Fibroblast of lung (primary cell): Measurements from ENCODE around the gene HECW1. TPM values are rescaled to one million over a fixed set of nuclear protein-coding genes. Genes with fewer than 3 reads are reported as not detected.
"Not testable (repeated sequence)": the region's sequence is repeated elsewhere in the genome, so short reads cannot be mapped to it uniquely, and the experiment has no call there.

ENCODE experiments used
- DNase-seq, 2 donors: peaks; one replicate each; pipeline versions ENCODE4 v3.0.0 to v3.0.0-alpha.2; 2010; ENCODE audit warnings: low read depth in 2 of 2
- H2AFZ ChIP-seq: 2 replicates; pipeline ENCODE4 v1.5.1; 2012; ENCODE audit warnings: low read length, control low read depth, inconsistent platforms
- H3K27ac ChIP-seq: 2 replicates; pipeline ENCODE4 v1.5.1; 2011; ENCODE audit warnings: low read length, control low read depth; ENCODE audit not compliant: insufficient read depth
- H3K27me3 ChIP-seq: 2 replicates; pipeline ENCODE4 v1.5.1; 2011; ENCODE audit warnings: mild to moderate bottlenecking, low read length; ENCODE audit not compliant: control insufficient read depth, insufficient read depth
- H3K36me3 ChIP-seq: 2 replicates; pipeline ENCODE4 v1.5.1; 2011; ENCODE audit warnings: low read length; ENCODE audit not compliant: control insufficient read depth, insufficient read depth
- H3K4me1 ChIP-seq: 2 replicates; pipeline ENCODE4 v1.5.1; 2011; ENCODE audit warnings: low read length; ENCODE audit not compliant: control insufficient read depth, insufficient read depth; ENCODE audit errors: extremely low read depth
- H3K4me2 ChIP-seq: 2 replicates; pipeline ENCODE4 v1.5.1; 2011; ENCODE audit warnings: low read length, control low read depth; ENCODE audit not compliant: insufficient read depth; ENCODE audit errors: extremely low read depth
- H3K4me3 ChIP-seq, 4 experiments: fragments of 200-600 bp in 1 of 4; sonication (generic) in 1 of 4; replicated peaks in 1 of 4; 2 replicates each; pipeline ENCODE4 v1.5.1; 2011 to 2016; ENCODE audit warnings: low read length in 4 of 4, low read depth in 3 of 4, mild to moderate bottlenecking in 3 of 4, control low read depth in 2 of 4, inconsistent platforms in 1 of 4, mixed read lengths in 1 of 4; ENCODE audit not compliant: insufficient read depth in 1 of 4; ENCODE audit errors: control extremely low read depth in 1 of 4
- H3K79me2 ChIP-seq: 2 replicates; pipeline ENCODE4 v1.5.1; 2012; ENCODE audit warnings: mild to moderate bottlenecking, low read length, inconsistent platforms; ENCODE audit not compliant: control insufficient read depth, insufficient read depth
- H3K9ac ChIP-seq: 2 replicates; pipeline ENCODE4 v1.5.1; 2011; ENCODE audit warnings: mild to moderate bottlenecking, low read length, control low read depth; ENCODE audit not compliant: insufficient read depth
- H3K9me3 ChIP-seq: 2 replicates; pipeline ENCODE4 v1.5.1; 2012; ENCODE audit warnings: low read depth, low read length; ENCODE audit not compliant: control insufficient read depth, insufficient read depth
- H4K20me1 ChIP-seq: 2 replicates; pipeline ENCODE4 v1.5.1; 2011; ENCODE audit warnings: low read length; ENCODE audit not compliant: control insufficient read depth, insufficient read depth; ENCODE audit errors: extremely low read depth
- CTCF ChIP-seq, 2 donors: IDR thresholded peaks in 1 of 2; conservative IDR thresholded peaks in 1 of 2; 1 replicate in 1 of 2; 2 replicates in 1 of 2; pipeline ENCODE4 v1.5.1; 2011 to 2012; ENCODE audit warnings: low read length in 2 of 2, control low read depth in 1 of 2, inconsistent platforms in 1 of 2, low read depth in 1 of 2, mild to moderate bottlenecking in 1 of 2
- EZH2 ChIP-seq: IDR thresholded peaks from 2 replicates; pipeline ENCODE4 v1.5.1; 2012; ENCODE audit warnings: low read length, control low read depth, mild to moderate bottlenecking; ENCODE audit errors: missing control alignments
- polyA plus RNA-seq, 2 donors: library from polyadenylated mRNA; depleted of rRNA in 1 of 2; stranded (reverse) in 1 of 2; unstranded in 1 of 2; fragments of >200 nt; gene quantifications; 2 replicates each; pipeline ENCODE4 v1.2.1, GENCODE V29; 2011 to 2012; ENCODE audit warnings: missing spikeins in 1 of 2
- total RNA-seq: library from RNA; depleted of rRNA; stranded (reverse); fragments of >200 nt; gene quantifications from 2 replicates; pipeline ENCODE4 v1.2.1, GENCODE V29; 2014

HECW1 gene
- total and polyA plus RNA-seq, 2 donors (not counting 1 experiment from before 2014, with no cell fraction given) = 1.1 to 6.1 TPM

- Histone ChIP-seq H2AFZ (no peak overlapping the region), H3K9ac (no peak overlapping the region), H4K20me1 (no peaks in the 10 kb centered on the region), H3K4me1 (no peaks in the 10 kb centered on the region), H3K9me3 (no peaks in the 10 kb centered on the region), H3K79me2 (no peaks in the 10 kb centered on the region), H3K27ac (no peak overlapping the region), H3K36me3 (no peaks in the 10 kb centered on the region), H3K4me2 (no peak overlapping the region), H3K27me3 (no peaks in the 10 kb centered on the region), H3K4me3 (no peak overlapping the region)
- TF ChIP-seq EZH2 (no peak), CTCF (conservative IDR thresholded peaks at IDR 0.05 in 1 of 2, IDR thresholded peaks at IDR 0.05 in 1 of 2; ENCODE audit: low read depth in 1 of 2, low read length in 2 of 2) (no peak)
- no peak for DNase-seq
Measured at GRCh38 chr7:43337191-43337590, 224.7 kb downstream of the HECW1 start.

GRCh38 chr7:43337811-43338210 is 225.4 kb downstream of the HECW1 start:
- no peaks in the 10 kb centered on the region for H3K36me3 ChIP-seq
- no peaks in the 10 kb centered on the region for H4K20me1 ChIP-seq
- H3K4me3 ChIP-seq = no peak overlapping the region
- DNase-seq = no peak
- no peaks in the 10 kb centered on the region for H3K79me2 ChIP-seq
- H3K4me1 ChIP-seq = no peaks in the 10 kb centered on the region
- no peak overlapping the region for H3K9ac ChIP-seq
- no peak overlapping the region for H3K4me2 ChIP-seq
- no peaks in the 10 kb centered on the region for H3K27me3 ChIP-seq
- TF ChIP-seq CTCF (conservative IDR thresholded peaks at IDR 0.05 in 1 of 2, IDR thresholded peaks at IDR 0.05 in 1 of 2; ENCODE audit: low read depth in 1 of 2, low read length in 2 of 2) (no peak), EZH2 (no peak)
- H2AFZ ChIP-seq = no peak overlapping the region
- H3K27ac ChIP-seq = no peak overlapping the region
- H3K9me3 ChIP-seq = no peaks in the 10 kb centered on the region

- no peak for DNase-seq
- Histone ChIP-seq H3K27ac (no peak overlapping the region), H3K9ac (no peak overlapping the region), H3K27me3 (no peaks in the 10 kb centered on the region), H3K4me3 (no peak overlapping the region), H3K4me1 (no peaks in the 10 kb centered on the region), H3K9me3 (no peaks in the 10 kb centered on the region), H2AFZ (no peak overlapping the region), H3K4me2 (no peak overlapping the region), H4K20me1 (no peaks in the 10 kb centered on the region), H3K79me2 (no peaks in the 10 kb centered on the region), H3K36me3 (no peaks in the 10 kb centered on the region)
- TF ChIP-seq EZH2 (no peak), CTCF (conservative IDR thresholded peaks at IDR 0.05 in 1 of 2, IDR thresholded peaks at IDR 0.05 in 1 of 2; ENCODE audit: low read depth in 1 of 2, low read length in 2 of 2) (no peak)
Measured at GRCh38 chr7:43341132-43341531, 228.7 kb downstream of the HECW1 start.

GRCh38 chr7:43343417-43343816 is 231.0 kb downstream of the HECW1 start:
- H3K4me1 ChIP-seq, H3K36me3 ChIP-seq, H3K79me2 ChIP-seq, H3K27ac ChIP-seq, H3K4me2 ChIP-seq, DNase-seq, H4K20me1 ChIP-seq, H2AFZ ChIP-seq, H3K27me3 ChIP-seq, H3K4me3 ChIP-seq, H3K9me3 ChIP-seq, H3K9ac ChIP-seq: not testable (repeated sequence)

GRCh38 chr7:43345696-43346095 is 233.2 kb downstream of the HECW1 start:
- H3K36me3 ChIP-seq, H3K4me1 ChIP-seq, H3K27ac ChIP-seq, H3K27me3 ChIP-seq, H3K9me3 ChIP-seq, H3K79me2 ChIP-seq, H4K20me1 ChIP-seq, H2AFZ ChIP-seq, H3K9ac ChIP-seq, H3K4me3 ChIP-seq, H3K4me2 ChIP-seq: not testable (repeated sequence)
- peak in 1 of 2 donors; percentile 25 for DNase-seq
